DND-41 (cell line): Measurements from ENCODE around the gene ARMC7.

ENCODE experiments used
- CTCF ChIP-seq: IDR thresholded peaks from 2 replicates; pipeline ENCODE4 v1.5.1; 2012; ENCODE audit warnings: borderline replicate concordance, low read length, moderate library complexity, mild to moderate bottlenecking; ENCODE audit not compliant: poor library complexity, severe bottlenecking; ENCODE audit errors: extremely low read depth
- EZH2 ChIP-seq: IDR thresholded peaks from 3 replicates; pipeline ENCODE4 v1.6.1; 2012; ENCODE audit warnings: borderline replicate concordance, low read depth, mild to moderate bottlenecking, moderate library complexity, low read length, inconsistent platforms; ENCODE audit not compliant: severe bottlenecking

DNA sequence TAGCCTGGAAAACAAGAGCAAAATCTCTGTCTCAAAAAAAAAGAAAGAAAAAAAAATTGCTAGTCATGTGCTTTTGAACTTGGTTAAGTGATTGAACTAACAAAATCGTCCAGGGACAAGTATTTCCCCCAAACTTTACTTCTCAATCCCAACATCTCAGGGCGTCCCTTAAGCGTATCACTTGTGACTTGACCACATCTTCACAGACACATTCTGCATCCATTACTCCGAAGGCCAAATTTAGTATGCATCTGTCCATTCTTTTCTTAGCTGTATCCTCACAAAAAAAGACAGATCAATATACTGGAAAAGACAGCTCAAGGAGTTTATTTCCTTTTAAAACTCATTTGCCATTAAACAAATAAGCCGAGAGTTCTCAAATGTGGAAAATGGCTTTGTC lies 50.4 kb downstream of the ARMC7 start:
- TF ChIP-seq CTCF (no peak), EZH2 (no peak)
